ENCODE data around the gene MAP1B. TPM values are rescaled to one million over a fixed set of nuclear protein-coding genes. Genes with fewer than 3 reads are reported as not detected.

The MAP1B gene
- total and polyA plus RNA-seq, 2 of the 4 experiments (the other 2 are of a cell fraction), result 41.1 to 183 TPM

GRCh38 chr5:72179028-72179815 is 71.9 kb downstream of the MAP1B start:
- peak overlapping the region; percentile 94 for H2AK5ac ChIP-seq (ENCODE audit: low read depth, low read length)
- ChIA-PET CTCF (no interaction called here), POLR2A (ENCODE audit: unreplicated experiment) (no interaction called here)
- intact Hi-C loops (cut with micrococcal nuclease) (no loop called here), dilution Hi-C loops (cut with HindIII; ENCODE audit: low sequenced_read_pairs, unreplicated experiment) (no loop called here), in situ Hi-C loops (cut with MboI; ENCODE audit: low sequenced_read_pairs) (no loop called here)
- peaks cover 18% of the 10 kb centered on the region for H3K4me1 ChIP-seq (ENCODE audit: control insufficient read depth, insufficient read depth, low read length)
- no peaks in the 10 kb centered on the region for H3K27me3 ChIP-seq (ENCODE audit: control insufficient read depth, insufficient read depth, low read length)
- peak overlapping the region; percentile 85 for H3K23ac ChIP-seq (ENCODE audit: low read depth, low read length)
- H3K36me3 ChIP-seq (ENCODE audit: control insufficient read depth, insufficient read depth, low read length), result peaks cover 22% of the 10 kb centered on the region
- peak overlapping the region; percentile 84 for H2AK9ac ChIP-seq (replicated peaks; ENCODE audit: low read depth, low read length, poor library complexity)
- peaks cover 45 to 85% of the 10 kb centered on the region in 2 experiments for H3K79me1 ChIP-seq (ENCODE audit: low read depth in 1 of 2, low read length in 2 of 2)
- H3K9me1 ChIP-seq (ENCODE audit: insufficient read depth, low read length), result peaks cover 24% of the 10 kb centered on the region
- H3K18ac ChIP-seq (ENCODE audit: low read depth, low read length), result peak overlapping the region; percentile 70
- H3K4me3 ChIP-seq (ENCODE audit: insufficient read depth, low read depth, low read length), result no peak overlapping the region
- peak overlapping the region; percentile 79; the same call in 2 of the 3 replicates for H2BK15ac ChIP-seq (ENCODE audit: low read depth, low read length)
- H2BK20ac ChIP-seq (ENCODE audit: low read depth, low read length), result peak overlapping the region; percentile 88
- H3K56ac ChIP-seq (ENCODE audit: extremely low read depth, insufficient read depth, low read length), result peak overlapping the region; percentile 90
- peak overlapping the region; percentile 76 for H4K5ac ChIP-seq (ENCODE audit: low read depth, low read length)
- WGBS, 2 experiments (ENCODE audit: extremely low coverage in 2 of 2, insufficient read length in 1 of 2), result 20% methylated on average over 12 of the region's 29 CpGs; no CpG with 5 or more reads in 1 of the 2 experiments
- no peaks in the 10 kb centered on the region for H3K9me3 ChIP-seq (ENCODE audit: control insufficient read depth, insufficient read depth, low read length)
- peak overlapping the region; percentile 54 to 85 for H4K8ac ChIP-seq (ENCODE audit: low read depth in 2 of 2, low read length in 2 of 2)
- peak overlapping the region; percentile 86 for H3K14ac ChIP-seq (replicated peaks; ENCODE audit: low read depth, low read length)
- H3K27ac ChIP-seq (ENCODE audit: insufficient read depth, low read length), result peak overlapping the region; percentile 92
- peak overlapping the region; percentile 60 for H2AFZ ChIP-seq (replicated peaks; ENCODE audit: low read length, poor library complexity)
- peak overlapping the region; percentile 80 for H2BK5ac ChIP-seq (ENCODE audit: low read depth, low read length, poor library complexity, severe bottlenecking)
- peak overlapping the region; percentile 78 for H3K4me2 ChIP-seq (ENCODE audit: low read depth, low read length)
- BruUV-seq (replicated peaks), result no TSS peak
- peak overlapping the region; percentile 57 for H3K9ac ChIP-seq (ENCODE audit: low read depth, low read length)
- peak overlapping the region; percentile 96 for H3K4ac ChIP-seq (ENCODE audit: low read depth, low read length)
- DNase-seq (peak; percentile 91), ATAC-seq (ENCODE audit: low read depth) (peak; percentile 95)
- H4K20me1 ChIP-seq (ENCODE audit: insufficient read depth, low read length), result 0 out of 2 replicates have a peak, but pooled peaks cover 4% of the 10 kb centered on the region
- TF ChIP-seq SMC3 (IDR thresholded peaks at IDR 0.05; ENCODE audit: low read depth, low read length) (0 out of 2 replicates have a peak, but pooled peaks have one; percentile 24), MAZ (IDR thresholded peaks at IDR 0.05; ENCODE audit: borderline replicate concordance, low read depth, low read length) (peak; percentile 54; the same call in 1 of the 2 replicates), CEBPB (IDR thresholded peaks at IDR 0.05; ENCODE audit: low read depth, low read length) (0 out of 2 replicates have a peak, but pooled peaks have one; percentile 14), BHLHE40 (IDR thresholded peaks at IDR 0.05; ENCODE audit: low read depth, low read length) (peak; percentile 4; the same call in 1 of the 2 replicates), NFE2L2 (IDR thresholded peaks at IDR 0.05; ENCODE audit: low read depth, low read length) (no peak), POLR2A (IDR thresholded peaks at IDR 0.05; ENCODE audit: low read depth, low read length) (no peak)
- H4K91ac ChIP-seq (ENCODE audit: insufficient read depth, low read depth, low read length), result peak overlapping the region; percentile 95
- H2BK120ac ChIP-seq (ENCODE audit: low read depth, low read length), result peak overlapping the region; percentile 94
